ENCODE results near the gene LRFN3.

LRFN3 gene

GRCh38 chr19:35943321-35944301 is 7.4 kb downstream of the LRFN3 start:
- POLR2A ChIA-PET, result no interaction called here

GRCh38 chr19:35944556-35944955 is 8.4 kb downstream of the LRFN3 start:
- Histone ChIP-seq H3K9me3 (ENCODE audit: control extremely low read depth in 1 of 5, control insufficient read depth in 4 of 5, insufficient read depth in 2 of 5, low read depth in 1 of 5, low read length in 4 of 5) (no peaks in the 10 kb centered on the region), H3K36me3 (ENCODE audit: control insufficient read depth in 4 of 4, insufficient read depth in 4 of 4, low read length in 3 of 4) (no peaks in the 10 kb centered on the region), H3K27me3 (replicated peaks in 2 of 5; ENCODE audit: control insufficient read depth in 4 of 5, insufficient read depth in 5 of 5, low read length in 4 of 5) (no peaks in the 10 kb centered on the region), H3K27ac (ENCODE audit: insufficient read depth in 1 of 2, low read depth in 1 of 2, low read length in 2 of 2, poor library complexity in 1 of 2, severe bottlenecking in 2 of 2) (no peak overlapping the region), H3K4me3 (ENCODE audit: control insufficient read depth in 1 of 7, extremely low read depth in 1 of 7, insufficient read depth in 4 of 7, low read depth in 2 of 7, low read length in 6 of 7) (no peak overlapping the region), H3K4me1 (ENCODE audit: control extremely low read depth in 1 of 4, control insufficient read depth in 4 of 4, insufficient read depth in 4 of 4, low read length in 3 of 4) (no peaks in the 10 kb centered on the region)
- 95% methylated on average over 52 of the region's 52 CpGs for WGBS (ENCODE audit: insufficient coverage)
- POLR2A ChIA-PET, result no interaction called here
- DNase-seq, result no peak
- CTCF ChIA-PET, result interaction anchor here (1.2 kb wide), 1 partner anchor 9 kb away, joined by 3 read pairs; no protein-coding TSS in a partner anchor

More at GRCh38 chr19:35943321-35944301, 7.4 kb downstream of the LRFN3 start:
- CTCF ChIA-PET, result interaction anchor here (1.2 kb wide), 1 partner anchor 10 kb away, joined by 3 read pairs; no protein-coding TSS in a partner anchor
- no peaks in the 10 kb centered on the region for H3K27me3 ChIP-seq (replicated peaks in 2 of 5; ENCODE audit: control insufficient read depth in 4 of 5, insufficient read depth in 5 of 5, low read length in 4 of 5)
- DNase-seq, result no peak
- H3K9me3 ChIP-seq (ENCODE audit: control extremely low read depth in 1 of 5, control insufficient read depth in 4 of 5, insufficient read depth in 2 of 5, low read depth in 1 of 5, low read length in 4 of 5), result no peaks in the 10 kb centered on the region
- H3K27ac ChIP-seq (ENCODE audit: insufficient read depth in 1 of 2, low read depth in 1 of 2, low read length in 2 of 2, poor library complexity in 1 of 2, severe bottlenecking in 2 of 2), result no peak overlapping the region
- H3K4me3 ChIP-seq (ENCODE audit: control insufficient read depth in 1 of 7, extremely low read depth in 1 of 7, insufficient read depth in 4 of 7, low read depth in 2 of 7, low read length in 6 of 7), result no peak overlapping the region
- WGBS (ENCODE audit: insufficient coverage), result 92% methylated on average over 7 of the region's 9 CpGs
- no peaks in the 10 kb centered on the region for H3K36me3 ChIP-seq (ENCODE audit: control insufficient read depth in 4 of 4, insufficient read depth in 4 of 4, low read length in 3 of 4)
- H3K4me1 ChIP-seq (ENCODE audit: control extremely low read depth in 1 of 4, control insufficient read depth in 4 of 4, insufficient read depth in 4 of 4, low read length in 3 of 4), result no peaks in the 10 kb centered on the region

- H3K4me3 ChIP-seq (ENCODE audit: control insufficient read depth in 1 of 7, extremely low read depth in 1 of 7, insufficient read depth in 4 of 7, low read depth in 2 of 7, low read length in 6 of 7), result no peak overlapping the region
- no peaks in the 10 kb centered on the region for H3K36me3 ChIP-seq (ENCODE audit: control insufficient read depth in 4 of 4, insufficient read depth in 4 of 4, low read length in 3 of 4)
- no peaks in the 10 kb centered on the region for H3K4me1 ChIP-seq (ENCODE audit: control extremely low read depth in 1 of 4, control insufficient read depth in 4 of 4, insufficient read depth in 4 of 4, low read length in 3 of 4)
- H3K27me3 ChIP-seq (replicated peaks in 2 of 5; ENCODE audit: control insufficient read depth in 4 of 5, insufficient read depth in 5 of 5, low read length in 4 of 5), result no peaks in the 10 kb centered on the region
- ChIA-PET CTCF (interaction anchor here (1.2 to 1.8 kb wide), 2 partner anchors 8 to 125 kb away, joined by 3 to 7 read pairs; no protein-coding TSS in a partner anchor), POLR2A (no interaction called here)
- WGBS (ENCODE audit: insufficient coverage), result 95% methylated on average over 6 of the region's 11 CpGs
- no peaks in the 10 kb centered on the region for H3K9me3 ChIP-seq (ENCODE audit: control extremely low read depth in 1 of 5, control insufficient read depth in 4 of 5, insufficient read depth in 2 of 5, low read depth in 1 of 5, low read length in 4 of 5)
- no peak overlapping the region for H3K27ac ChIP-seq (ENCODE audit: insufficient read depth in 1 of 2, low read depth in 1 of 2, low read length in 2 of 2, poor library complexity in 1 of 2, severe bottlenecking in 2 of 2)
- DNase-seq, result no peak
Measured at GRCh38 chr19:35945121-35945790, 9.1 kb downstream of the LRFN3 start.

- POLR2A ChIA-PET, result no interaction called here
- DNase-seq, result no peak
Measured at GRCh38 chr19:35946203-35946602, 10.0 kb downstream of the LRFN3 start.

GRCh38 chr19:35949131-35949530 is 13.0 kb downstream of the LRFN3 start:
- POLR2A ChIA-PET, result interaction anchor here (0.6 kb wide), 1 partner anchor 43 kb away, joined by 3 read pairs; no protein-coding TSS in a partner anchor

More at GRCh38 chr19:35946203-35946602, 10.0 kb downstream of the LRFN3 start:
- Histone ChIP-seq H3K27ac (ENCODE audit: insufficient read depth in 1 of 2, low read depth in 1 of 2, low read length in 2 of 2, poor library complexity in 1 of 2, severe bottlenecking in 2 of 2) (no peak overlapping the region), H3K4me1 (ENCODE audit: control extremely low read depth in 1 of 4, control insufficient read depth in 4 of 4, insufficient read depth in 4 of 4, low read length in 3 of 4) (no peaks in the 10 kb centered on the region), H3K27me3 (replicated peaks in 2 of 5; ENCODE audit: control insufficient read depth in 4 of 5, insufficient read depth in 5 of 5, low read length in 4 of 5) (no peaks in the 10 kb centered on the region), H3K9me3 (ENCODE audit: control extremely low read depth in 1 of 5, control insufficient read depth in 4 of 5, insufficient read depth in 2 of 5, low read depth in 1 of 5, low read length in 4 of 5) (no peaks in the 10 kb centered on the region), H3K4me3 (ENCODE audit: control insufficient read depth in 1 of 7, extremely low read depth in 1 of 7, insufficient read depth in 4 of 7, low read depth in 2 of 7, low read length in 6 of 7) (no peak overlapping the region), H3K36me3 (ENCODE audit: control insufficient read depth in 4 of 4, insufficient read depth in 4 of 4, low read length in 3 of 4) (no peaks in the 10 kb centered on the region)
- WGBS (ENCODE audit: insufficient coverage), result 95% methylated on average over 2 of the region's 4 CpGs
- CTCF ChIA-PET, result interaction anchor here (1.1 to 1.8 kb wide), 4 partner anchors 9 to 126 kb away, joined by 3 to 7 read pairs (median 4); partner anchors contain the start of gene SDHAF1

GRCh38 chr19:35955881-35956634 is 19.9 kb downstream of the LRFN3 start:
- no peaks in the 10 kb centered on the region for H3K36me3 ChIP-seq (ENCODE audit: control insufficient read depth in 4 of 4, insufficient read depth in 4 of 4, low read length in 3 of 4)
- POLR2A ChIA-PET, result no interaction called here
- H3K4me1 ChIP-seq (ENCODE audit: control extremely low read depth in 1 of 4, control insufficient read depth in 4 of 4, insufficient read depth in 4 of 4, low read length in 3 of 4), result peaks cover 10 to 31% (median 24%) of the 10 kb centered on the region in 4 experiments
- no peak overlapping the region for H3K27ac ChIP-seq (ENCODE audit: insufficient read depth in 1 of 2, low read depth in 1 of 2, low read length in 2 of 2, poor library complexity in 1 of 2, severe bottlenecking in 2 of 2)
- no peak for DNase-seq
- H3K4me3 ChIP-seq (ENCODE audit: control insufficient read depth in 1 of 7, extremely low read depth in 1 of 7, insufficient read depth in 4 of 7, low read depth in 2 of 7, low read length in 6 of 7), result no peak overlapping the region
- WGBS (ENCODE audit: insufficient coverage), result 40% methylated on average over 2 of the region's 6 CpGs
- CTCF ChIA-PET, result interaction anchor here (0.6 to 1.3 kb wide), 2 partner anchors 10 to 126 kb away, joined by 3 read pairs; no protein-coding TSS in a partner anchor
- peaks cover 0 to 2% (median 0%) of the 10 kb centered on the region in 5 experiments for H3K9me3 ChIP-seq (ENCODE audit: control extremely low read depth in 1 of 5, control insufficient read depth in 4 of 5, insufficient read depth in 2 of 5, low read depth in 1 of 5, low read length in 4 of 5)
- H3K27me3 ChIP-seq (replicated peaks in 2 of 5; ENCODE audit: control insufficient read depth in 4 of 5, insufficient read depth in 5 of 5, low read length in 4 of 5), result peaks cover 0 to 39% (median 15%) of the 10 kb centered on the region in 5 experiments

More at GRCh38 chr19:35949131-35949530, 13.0 kb downstream of the LRFN3 start:
- CTCF ChIA-PET, result interaction anchor here (0.9 to 1.3 kb wide), 3 partner anchors 42 to 129 kb away, joined by 3 to 5 read pairs (median 3); no protein-coding TSS in a partner anchor
- peaks cover 10 to 21% (median 16%) of the 10 kb centered on the region in 4 experiments for H3K4me1 ChIP-seq (ENCODE audit: control extremely low read depth in 1 of 4, control insufficient read depth in 4 of 4, insufficient read depth in 4 of 4, low read length in 3 of 4)
- no peak for DNase-seq
- H3K4me3 ChIP-seq (ENCODE audit: control insufficient read depth in 1 of 7, extremely low read depth in 1 of 7, insufficient read depth in 4 of 7, low read depth in 2 of 7, low read length in 6 of 7), result no peak overlapping the region
- H3K27me3 ChIP-seq (replicated peaks in 2 of 5; ENCODE audit: control insufficient read depth in 4 of 5, insufficient read depth in 5 of 5, low read length in 4 of 5), result no peaks in the 10 kb centered on the region
- no peaks in the 10 kb centered on the region for H3K9me3 ChIP-seq (ENCODE audit: control extremely low read depth in 1 of 5, control insufficient read depth in 4 of 5, insufficient read depth in 2 of 5, low read depth in 1 of 5, low read length in 4 of 5)
- H3K27ac ChIP-seq (ENCODE audit: insufficient read depth in 1 of 2, low read depth in 1 of 2, low read length in 2 of 2, poor library complexity in 1 of 2, severe bottlenecking in 2 of 2), result no peak overlapping the region
- 86% methylated on average over 2 of the region's 2 CpGs for WGBS (ENCODE audit: insufficient coverage)
- H3K36me3 ChIP-seq (ENCODE audit: control insufficient read depth in 4 of 4, insufficient read depth in 4 of 4, low read length in 3 of 4), result no peaks in the 10 kb centered on the region

Data from common myeloid progenitor, CD34-positive (primary cell).